ENCODE data around the gene DENND1A. TPM values are rescaled to one million over a fixed set of nuclear protein-coding genes. Genes with fewer than 3 reads are reported as not detected.

The DENND1A gene
- total and polyA plus RNA-seq, 4 donors: 7.9 to 22.0 (median 13.9) TPM

- H3K27me3 ChIP-seq (ENCODE audit: control insufficient read depth in 4 of 4, insufficient read depth in 4 of 4, low read length in 3 of 4): no peaks in the 10 kb centered on the region
- no peak for DNase-seq (ENCODE audit: low spot score)
- H3K36me3 ChIP-seq (ENCODE audit: control insufficient read depth in 4 of 4, insufficient read depth in 3 of 4, low read depth in 1 of 4, low read length in 3 of 4): peaks cover 0 to 8% (median 2%) of the 10 kb centered on the region in 4 donors
- H3K9ac ChIP-seq (ENCODE audit: low read depth in 1 of 2, low read length in 2 of 2): no peak overlapping the region
- H3K27ac ChIP-seq (ENCODE audit: low read depth in 1 of 2, low read length in 2 of 2): no peak overlapping the region
- WGBS: 92% methylated on average over 2 of the region's 2 CpGs
- H3K9me3 ChIP-seq (ENCODE audit: control insufficient read depth in 4 of 4, low read length in 3 of 4): no peaks in the 10 kb centered on the region
- no peak for TF ChIP-seq CTCF (IDR thresholded peaks at IDR 0.05; ENCODE audit: low read depth, low read length, missing input control)
- TF ChIP-seq NR2F2 (IDR thresholded peaks at IDR 0.05): no peak
- TF ChIP-seq GABPA (IDR thresholded peaks at IDR 0.05 in 1 of 2, conservative IDR thresholded peaks at IDR 0.05 in 1 of 2): no peak
- no peak for TF ChIP-seq MAX (IDR thresholded peaks at IDR 0.05)
- TF ChIP-seq SP1 (IDR thresholded peaks at IDR 0.05): no peak
- TF ChIP-seq HNF4A (conservative IDR thresholded peaks at IDR 0.05): no peak
- TF ChIP-seq FOXA1 (IDR thresholded peaks at IDR 0.05): no peak
- TF ChIP-seq, protein P1, sequence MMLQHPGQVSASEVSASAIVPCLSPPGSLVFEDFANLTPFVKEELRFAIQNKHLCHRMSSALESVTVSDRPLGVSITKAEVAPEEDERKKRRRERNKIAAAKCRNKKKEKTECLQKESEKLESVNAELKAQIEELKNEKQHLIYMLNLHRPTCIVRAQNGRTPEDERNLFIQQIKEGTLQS (IDR thresholded peaks at IDR 0.05): no peak
- TF ChIP-seq, protein P2, sequence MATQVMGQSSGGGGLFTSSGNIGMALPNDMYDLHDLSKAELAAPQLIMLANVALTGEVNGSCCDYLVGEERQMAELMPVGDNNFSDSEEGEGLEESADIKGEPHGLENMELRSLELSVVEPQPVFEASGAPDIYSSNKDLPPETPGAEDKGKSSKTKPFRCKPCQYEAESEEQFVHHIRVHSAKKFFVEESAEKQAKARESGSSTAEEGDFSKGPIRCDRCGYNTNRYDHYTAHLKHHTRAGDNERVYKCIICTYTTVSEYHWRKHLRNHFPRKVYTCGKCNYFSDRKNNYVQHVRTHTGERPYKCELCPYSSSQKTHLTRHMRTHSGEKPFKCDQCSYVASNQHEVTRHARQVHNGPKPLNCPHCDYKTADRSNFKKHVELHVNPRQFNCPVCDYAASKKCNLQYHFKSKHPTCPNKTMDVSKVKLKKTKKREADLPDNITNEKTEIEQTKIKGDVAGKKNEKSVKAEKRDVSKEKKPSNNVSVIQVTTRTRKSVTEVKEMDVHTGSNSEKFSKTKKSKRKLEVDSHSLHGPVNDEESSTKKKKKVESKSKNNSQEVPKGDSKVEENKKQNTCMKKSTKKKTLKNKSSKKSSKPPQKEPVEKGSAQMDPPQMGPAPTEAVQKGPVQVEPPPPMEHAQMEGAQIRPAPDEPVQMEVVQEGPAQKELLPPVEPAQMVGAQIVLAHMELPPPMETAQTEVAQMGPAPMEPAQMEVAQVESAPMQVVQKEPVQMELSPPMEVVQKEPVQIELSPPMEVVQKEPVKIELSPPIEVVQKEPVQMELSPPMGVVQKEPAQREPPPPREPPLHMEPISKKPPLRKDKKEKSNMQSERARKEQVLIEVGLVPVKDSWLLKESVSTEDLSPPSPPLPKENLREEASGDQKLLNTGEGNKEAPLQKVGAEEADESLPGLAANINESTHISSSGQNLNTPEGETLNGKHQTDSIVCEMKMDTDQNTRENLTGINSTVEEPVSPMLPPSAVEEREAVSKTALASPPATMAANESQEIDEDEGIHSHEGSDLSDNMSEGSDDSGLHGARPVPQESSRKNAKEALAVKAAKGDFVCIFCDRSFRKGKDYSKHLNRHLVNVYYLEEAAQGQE (IDR thresholded peaks at IDR 0.05): no peak
- no peak for TF ChIP-seq HNF4G (IDR thresholded peaks at IDR 0.05)
- no peak for TF ChIP-seq RAD21 (IDR thresholded peaks at IDR 0.05)
- no peak for TF ChIP-seq TAF1 (conservative IDR thresholded peaks at IDR 0.05)
- TF ChIP-seq FOXA2 (IDR thresholded peaks at IDR 0.05): no peak
- TF ChIP-seq EGR1 (IDR thresholded peaks at IDR 0.05; ENCODE audit: low read depth in 2 of 2): no peak
- no peak for TF ChIP-seq RXRA (IDR thresholded peaks at IDR 0.05)
- no peak for TF ChIP-seq YY1 (IDR thresholded peaks at IDR 0.05)
- no peak for TF ChIP-seq ZBTB33 (IDR thresholded peaks at IDR 0.05)
- TF ChIP-seq JUND (IDR thresholded peaks at IDR 0.05): no peak
- peaks cover 0 to 2% (median 0%) of the 10 kb centered on the region in 4 donors for H3K4me1 ChIP-seq (ENCODE audit: control insufficient read depth in 4 of 4, insufficient read depth in 4 of 4, low read length in 3 of 4)
- H3K4me3 ChIP-seq (ENCODE audit: low read depth in 1 of 3, low read length in 3 of 3): no peak overlapping the region
These were observed 469.8 kb downstream of the DENND1A start for GRCh38 chr9:123460091-123460490.
